Measurements from ENCODE around the gene LRP1B. TPM values are rescaled to one million over a fixed set of nuclear protein-coding genes. Genes with fewer than 3 reads are reported as not detected.

The LRP1B gene
- total and polyA plus RNA-seq, 2 of the 8 experiments (the other 6 are each of a cell fraction or from before 2014, with no cell fraction given): 0.03 TPM; not detected in 1

- Histone ChIP-seq H3K14ac (ENCODE audit: insufficient read length) (no peak overlapping the region), H3K79me2 (ENCODE audit: control insufficient read depth in 1 of 2, insufficient read depth in 2 of 2, low read length in 2 of 2) (no peaks in the 10 kb centered on the region), H3K9ac (replicated peaks in 1 of 4; ENCODE audit: extremely low read depth in 1 of 4, low read depth in 3 of 4, low read length in 3 of 4) (no peak overlapping the region), H2BK20ac (ENCODE audit: low read length) (no peak overlapping the region), H4K91ac (replicated peaks; ENCODE audit: insufficient read length, low read length) (no peak overlapping the region), H3K4me1 (replicated peaks in 1 of 4; ENCODE audit: control insufficient read depth in 3 of 4, insufficient read depth in 4 of 4, low read length in 3 of 4) (no peaks in the 10 kb centered on the region), H3K9me3 (ENCODE audit: insufficient read depth in 2 of 2, low read depth in 1 of 2, low read length in 1 of 2) (no peaks in the 10 kb centered on the region), H3K36me3 (ENCODE audit: control insufficient read depth in 2 of 4, insufficient read depth in 4 of 4, low read length in 3 of 4) (no peaks in the 10 kb centered on the region), H3K4ac (replicated peaks; ENCODE audit: insufficient read length, low read depth, low read length) (no peak overlapping the region), H4K5ac (ENCODE audit: insufficient read length, low read depth, low read length) (no peak overlapping the region), H4K8ac (ENCODE audit: extremely low read depth, insufficient read depth, low read length) (no peak overlapping the region), H3K23me2 (ENCODE audit: low read depth, low read length) (no peaks in the 10 kb centered on the region), H2AFZ (ENCODE audit: low read length) (no peak overlapping the region), H3K23ac (ENCODE audit: insufficient read length) (no peak overlapping the region), H3K27me3 (replicated peaks in 1 of 4; ENCODE audit: control insufficient read depth in 3 of 4, extremely low read depth in 1 of 4, insufficient read depth in 3 of 4, low read length in 3 of 4) (no peaks in the 10 kb centered on the region), H2BK15ac (ENCODE audit: low read length) (no peak overlapping the region), H2BK120ac (replicated peaks; ENCODE audit: low read depth, low read length) (no peak overlapping the region), H2AK5ac (ENCODE audit: low read depth, low read length) (no peak overlapping the region), H2BK12ac (ENCODE audit: low read depth, low read length) (no peak overlapping the region), H3K27ac (ENCODE audit: low read depth, low read length) (no peak overlapping the region), H3K56ac (replicated peaks; ENCODE audit: insufficient read length, low read depth, low read length) (no peak overlapping the region), H3K79me1 (ENCODE audit: low read depth, low read length) (no peaks in the 10 kb centered on the region), H4K20me1 (replicated peaks in 1 of 2; ENCODE audit: control insufficient read depth in 1 of 2, insufficient read depth in 2 of 2, low read length in 2 of 2) (no peaks in the 10 kb centered on the region), H2BK5ac (ENCODE audit: low read depth, low read length) (no peak overlapping the region), H3K4me2 (ENCODE audit: insufficient read depth in 1 of 2, low read depth in 2 of 2, low read length in 2 of 2) (no peak overlapping the region), H3K18ac (ENCODE audit: extremely low read depth, low read length) (no peak overlapping the region), H3K4me3 (ENCODE audit: extremely low read depth in 1 of 4, insufficient read depth in 2 of 4, low read depth in 3 of 4, low read length in 4 of 4) (no peak overlapping the region)
- ChIA-PET POLR2A (ENCODE audit: partially characterized antibody) (no interaction called here), CTCF (ENCODE audit: partially characterized antibody) (interaction anchor here (1.1 kb wide), 1 partner anchor 242 kb away, joined by 4 read pairs; no protein-coding TSS in a partner anchor)
- FAIRE-seq: no peak
- DNase-seq (ENCODE audit: low read depth in 1 of 2, low spot score in 2 of 2): no peak
- WGBS, 2 experiments (ENCODE audit: extremely low coverage in 1 of 2, insufficient coverage in 1 of 2, insufficient read length in 1 of 2, insufficient replicate concordance in 2 of 2, low coverage in 1 of 2, low lambda C conversion rate in 2 of 2, missing lambda C conversion rate in 1 of 2): 98% methylated on average over 3 of the region's 3 CpGs; no CpG with 5 or more reads in 1 of the 2 experiments
- TF ChIP-seq YY1 (IDR thresholded peaks at IDR 0.05; ENCODE audit: low read depth, low read length) (no peak), ATF2 (IDR thresholded peaks at IDR 0.05; ENCODE audit: low read length) (no peak), CEBPB (IDR thresholded peaks at IDR 0.05; ENCODE audit: low read depth, low read length) (no peak), SP4 (IDR thresholded peaks at IDR 0.05; ENCODE audit: low read length) (no peak), USF2 (IDR thresholded peaks at IDR 0.05; ENCODE audit: low read length) (no peak), RFX5 (IDR thresholded peaks at IDR 0.05; ENCODE audit: borderline replicate concordance, low read depth, low read length) (no peak), MAX (IDR thresholded peaks at IDR 0.05) (no peak), EP300 (IDR thresholded peaks at IDR 0.05; ENCODE audit: borderline replicate concordance in 1 of 2, low read depth in 2 of 2, low read length in 2 of 2) (no peak), RBBP5 (IDR thresholded peaks at IDR 0.05; ENCODE audit: borderline replicate concordance, low read depth, low read length) (no peak), SUZ12 (IDR thresholded peaks at IDR 0.05; ENCODE audit: low read length) (no peak)
These were observed 1509.0 kb downstream of the LRP1B start for GRCh38 chr2:140621583-140622362.

Measured in H1 (cell line).